NCI-H187 (cell line): ENCODE results near the gene FUT3.
"Not testable (repeated sequence)": the region's sequence is repeated elsewhere in the genome, so short reads cannot be mapped to it uniquely, and the experiment has no call there.

ENCODE experiments used
- DNase-seq, 2 experiments: peaks; one replicate each; lab custom pipeline; 2025; lab: John Stamatoyannopoulos, UW

Gene FUT3

GRCh38 chr19:5851302-5851701 is at the start of gene FUT3:
Gene FUT3 (minus strand): TSS chr19:5851449.
- DNase-seq, result no peak

GRCh38 chr19:5900976-5901375 is 49.7 kb upstream of the FUT3 start:
- DNase-seq, result no peak

GRCh38 chr19:5899728-5900526 is 48.7 kb upstream of the FUT3 start:
- no peak for DNase-seq

- no peak for DNase-seq
These were observed 46.1 kb upstream of the FUT3 start for GRCh38 chr19:5897189-5897969.

- DNase-seq, result no peak
These were observed 45.3 kb upstream of the FUT3 start for GRCh38 chr19:5896365-5897076.

- DNase-seq, result no peak
These were observed 44.6 kb upstream of the FUT3 start for GRCh38 chr19:5895890-5896289.

GRCh38 chr19:5895409-5895808 is 44.2 kb upstream of the FUT3 start:
- no peak for DNase-seq

GRCh38 chr19:5894704-5895349 is 43.6 kb upstream of the FUT3 start:
- no peak for DNase-seq

GRCh38 chr19:5893907-5894703 is 42.9 kb upstream of the FUT3 start:
- DNase-seq, result no peak

- no peak for DNase-seq
These were observed 42.2 kb upstream of the FUT3 start for GRCh38 chr19:5893296-5893903.

- no peak for DNase-seq
These were observed 41.6 kb upstream of the FUT3 start for GRCh38 chr19:5892772-5893275.

- no peak for DNase-seq
These were observed 40.9 kb upstream of the FUT3 start for GRCh38 chr19:5891938-5892771.

GRCh38 chr19:5891572-5891937 is 40.3 kb upstream of the FUT3 start:
- no peak for DNase-seq

GRCh38 chr19:5890099-5890498 is 38.9 kb upstream of the FUT3 start:
- no peak for DNase-seq

GRCh38 chr19:5889288-5889971 is 38.2 kb upstream of the FUT3 start:
- DNase-seq, result no peak

- not testable (repeated sequence) for DNase-seq
These were observed 33.0 kb upstream of the FUT3 start for GRCh38 chr19:5884065-5884811.

- not testable (repeated sequence) for DNase-seq
These were observed 32.1 kb upstream of the FUT3 start for GRCh38 chr19:5883157-5883873.
